ENCODE data around the gene PANX2.

GRCh38 chr22:50123119-50123518, 47.4 kb upstream of the PANX2 start:
- TF ChIP-seq, protein P1, sequence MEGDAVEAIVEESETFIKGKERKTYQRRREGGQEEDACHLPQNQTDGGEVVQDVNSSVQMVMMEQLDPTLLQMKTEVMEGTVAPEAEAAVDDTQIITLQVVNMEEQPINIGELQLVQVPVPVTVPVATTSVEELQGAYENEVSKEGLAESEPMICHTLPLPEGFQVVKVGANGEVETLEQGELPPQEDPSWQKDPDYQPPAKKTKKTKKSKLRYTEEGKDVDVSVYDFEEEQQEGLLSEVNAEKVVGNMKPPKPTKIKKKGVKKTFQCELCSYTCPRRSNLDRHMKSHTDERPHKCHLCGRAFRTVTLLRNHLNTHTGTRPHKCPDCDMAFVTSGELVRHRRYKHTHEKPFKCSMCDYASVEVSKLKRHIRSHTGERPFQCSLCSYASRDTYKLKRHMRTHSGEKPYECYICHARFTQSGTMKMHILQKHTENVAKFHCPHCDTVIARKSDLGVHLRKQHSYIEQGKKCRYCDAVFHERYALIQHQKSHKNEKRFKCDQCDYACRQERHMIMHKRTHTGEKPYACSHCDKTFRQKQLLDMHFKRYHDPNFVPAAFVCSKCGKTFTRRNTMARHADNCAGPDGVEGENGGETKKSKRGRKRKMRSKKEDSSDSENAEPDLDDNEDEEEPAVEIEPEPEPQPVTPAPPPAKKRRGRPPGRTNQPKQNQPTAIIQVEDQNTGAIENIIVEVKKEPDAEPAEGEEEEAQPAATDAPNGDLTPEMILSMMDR (IDR thresholded peaks at IDR 0.05; ENCODE audit: low read depth, low read length): no peak
- TF ChIP-seq, protein P2, sequence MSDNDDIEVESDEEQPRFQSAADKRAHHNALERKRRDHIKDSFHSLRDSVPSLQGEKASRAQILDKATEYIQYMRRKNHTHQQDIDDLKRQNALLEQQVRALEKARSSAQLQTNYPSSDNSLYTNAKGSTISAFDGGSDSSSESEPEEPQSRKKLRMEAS (IDR thresholded peaks at IDR 0.05; ENCODE audit: low read depth, low read length): no peak
- TF ChIP-seq POLR2A (IDR thresholded peaks at IDR 0.05; ENCODE audit: extremely low read depth, insufficient read length): no peak
